ENCODE results near the gene MAD2L1. TPM values are rescaled to one million over a fixed set of nuclear protein-coding genes. Genes with fewer than 3 reads are reported as not detected.

The MAD2L1 gene
- total RNA-seq, 1 donor from 2014 or later: 9.0 TPM

GRCh38 chr4:120053911-120054310 is 12.7 kb downstream of the MAD2L1 start:
- H3K36me3 ChIP-seq (ENCODE audit: insufficient read depth, low read length): no peaks in the 10 kb centered on the region
- no peak overlapping the region for H3K4me2 ChIP-seq (ENCODE audit: low read length)
- no peak overlapping the region for H2AFZ ChIP-seq (ENCODE audit: low read depth, low read length)
- H3K4me1 Mint-ChIP-seq (ENCODE audit: low read depth, unreplicated experiment): no peaks in the 10 kb centered on the region
- peaks cover 16% of the 10 kb centered on the region for H3K4me1 ChIP-seq (ENCODE audit: insufficient read depth, low read length)
- H3K27ac ChIP-seq (ENCODE audit: low read depth, low read length): no peak overlapping the region
- no peak overlapping the region for H3K4me3 ChIP-seq (ENCODE audit: insufficient read depth, low read depth, low read length)
- H3K9ac ChIP-seq (ENCODE audit: low read length): no peak overlapping the region
- no peak for TF ChIP-seq EZH2 (IDR thresholded peaks at IDR 0.05; ENCODE audit: insufficient read depth, low read length)
- TF ChIP-seq CTCF (IDR thresholded peaks at IDR 0.05; ENCODE audit: insufficient read depth, low read depth, low read length): no peak
- no peaks in the 10 kb centered on the region for H3K9me3 ChIP-seq (ENCODE audit: insufficient read depth, low read depth, low read length)
- no peaks in the 10 kb centered on the region for H3K36me3 Mint-ChIP-seq (ENCODE audit: low read depth, unreplicated experiment)
- DNase-seq (ENCODE audit: low read depth) (no peak), FAIRE-seq (no peak)
- no peak overlapping the region for H3K27ac Mint-ChIP-seq (ENCODE audit: unreplicated experiment)
- H3K4me3 Mint-ChIP-seq (ENCODE audit: unreplicated experiment): no peak overlapping the region
- H3K79me2 ChIP-seq (ENCODE audit: insufficient read depth, low read length): peaks cover 1% of the 10 kb centered on the region
- no peaks in the 10 kb centered on the region for H3K27me3 ChIP-seq (ENCODE audit: insufficient read depth, low read length)
- no peaks in the 10 kb centered on the region for H4K20me1 ChIP-seq (ENCODE audit: insufficient read depth, low read length)
- no peaks in the 10 kb centered on the region for H3K27me3 Mint-ChIP-seq (ENCODE audit: low read depth, unreplicated experiment)
- no peaks in the 10 kb centered on the region for H3K9me3 Mint-ChIP-seq (ENCODE audit: unreplicated experiment)

- Histone ChIP-seq H3K4me2 (ENCODE audit: low read length) (no peak overlapping the region), H3K9me3 (ENCODE audit: insufficient read depth, low read depth, low read length) (no peaks in the 10 kb centered on the region), H3K79me2 (ENCODE audit: insufficient read depth, low read length) (no peaks in the 10 kb centered on the region), H3K27ac (ENCODE audit: low read depth, low read length) (peak overlapping the region; percentile 17), H2AFZ (ENCODE audit: low read depth, low read length) (no peak overlapping the region), H3K27me3 (ENCODE audit: insufficient read depth, low read length) (no peaks in the 10 kb centered on the region), H3K9ac (ENCODE audit: low read length) (no peak overlapping the region), H3K4me3 (ENCODE audit: insufficient read depth, low read depth, low read length) (no peak overlapping the region), H3K4me1 (ENCODE audit: insufficient read depth, low read length) (peaks cover 16% of the 10 kb centered on the region), H3K36me3 (ENCODE audit: insufficient read depth, low read length) (no peaks in the 10 kb centered on the region), H4K20me1 (ENCODE audit: insufficient read depth, low read length) (no peaks in the 10 kb centered on the region)
- Mint-ChIP-seq H3K27ac (ENCODE audit: unreplicated experiment) (no peak overlapping the region), H3K36me3 (ENCODE audit: low read depth, unreplicated experiment) (no peaks in the 10 kb centered on the region), H3K9me3 (ENCODE audit: unreplicated experiment) (no peaks in the 10 kb centered on the region), H3K27me3 (ENCODE audit: low read depth, unreplicated experiment) (no peaks in the 10 kb centered on the region), H3K4me1 (ENCODE audit: low read depth, unreplicated experiment) (no peaks in the 10 kb centered on the region), H3K4me3 (ENCODE audit: unreplicated experiment) (no peak overlapping the region)
- FAIRE-seq (peak; percentile 89), DNase-seq (ENCODE audit: low read depth) (peak; percentile 91)
- no peak for TF ChIP-seq EZH2 (IDR thresholded peaks at IDR 0.05; ENCODE audit: insufficient read depth, low read length)
Measured at GRCh38 chr4:120052856-120053255, 13.8 kb downstream of the MAD2L1 start.

GRCh38 chr4:120051253-120051652 is 15.4 kb downstream of the MAD2L1 start:
- Histone ChIP-seq H3K79me2 (ENCODE audit: insufficient read depth, low read length) (no peaks in the 10 kb centered on the region), H4K20me1 (ENCODE audit: insufficient read depth, low read length) (no peaks in the 10 kb centered on the region), H3K36me3 (ENCODE audit: insufficient read depth, low read length) (no peaks in the 10 kb centered on the region), H2AFZ (ENCODE audit: low read depth, low read length) (no peak overlapping the region), H3K4me3 (ENCODE audit: insufficient read depth, low read depth, low read length) (no peak overlapping the region), H3K27ac (ENCODE audit: low read depth, low read length) (no peak overlapping the region), H3K9ac (ENCODE audit: low read length) (no peak overlapping the region), H3K27me3 (ENCODE audit: insufficient read depth, low read length) (no peaks in the 10 kb centered on the region), H3K4me1 (ENCODE audit: insufficient read depth, low read length) (peaks cover 16% of the 10 kb centered on the region), H3K4me2 (ENCODE audit: low read length) (no peak overlapping the region), H3K9me3 (ENCODE audit: insufficient read depth, low read depth, low read length) (no peaks in the 10 kb centered on the region)
- TF ChIP-seq CTCF (IDR thresholded peaks at IDR 0.05; ENCODE audit: insufficient read depth, low read depth, low read length) (no peak), EZH2 (IDR thresholded peaks at IDR 0.05; ENCODE audit: insufficient read depth, low read length) (no peak)
- FAIRE-seq: no peak
- no peaks in the 10 kb centered on the region for H3K27me3 Mint-ChIP-seq (ENCODE audit: low read depth, unreplicated experiment)
- no peak overlapping the region for H3K4me3 Mint-ChIP-seq (ENCODE audit: unreplicated experiment)
- no peak for DNase-seq (ENCODE audit: low read depth)
- H3K36me3 Mint-ChIP-seq (ENCODE audit: low read depth, unreplicated experiment): no peaks in the 10 kb centered on the region
- no peaks in the 10 kb centered on the region for H3K4me1 Mint-ChIP-seq (ENCODE audit: low read depth, unreplicated experiment)
- H3K27ac Mint-ChIP-seq (ENCODE audit: unreplicated experiment): no peak overlapping the region
- no peaks in the 10 kb centered on the region for H3K9me3 Mint-ChIP-seq (ENCODE audit: unreplicated experiment)
